Muscle of leg (tissue), 11 donors: ENCODE data around the gene PLAAT4. TPM values are rescaled to one million over a fixed set of nuclear protein-coding genes. Genes with fewer than 3 reads are reported as not detected.
"Not testable (repeated sequence)": the region's sequence is repeated elsewhere in the genome, so short reads cannot be mapped to it uniquely, and the experiment has no call there.

Source experiments
- DNase-seq: peaks from one replicate; pipeline ENCODE4 v3.0.0; 2013
- H3K27ac ChIP-seq: one replicate; pipeline ENCODE4 v1.5.1; 2013; ENCODE audit warnings: mild to moderate bottlenecking, low read length, control low read depth
- H3K27me3 ChIP-seq: one replicate; pipeline ENCODE4 v1.6.1; 2013; ENCODE audit warnings: low read length; ENCODE audit not compliant: control insufficient read depth, insufficient read depth
- H3K36me3 ChIP-seq: one replicate; pipeline ENCODE4 v1.6.1; 2013; ENCODE audit warnings: low read length; ENCODE audit not compliant: control insufficient read depth, insufficient read depth
- H3K4me1 ChIP-seq: one replicate; pipeline ENCODE4 v1.6.1; 2013; ENCODE audit warnings: low read length; ENCODE audit not compliant: control insufficient read depth, insufficient read depth
- H3K4me3 ChIP-seq: one replicate; pipeline ENCODE4 v1.5.1; 2013; ENCODE audit warnings: low read length, control low read depth
- H3K9me3 ChIP-seq: replicated peaks from 2 replicates; pipeline ENCODE4 v1.6.1; 2013; ENCODE audit warnings: low read depth, low read length; ENCODE audit not compliant: control insufficient read depth
- WGBS: methylation state at CpG from one replicate; pipeline ENCODE4 v1.1.5; 2013; ENCODE audit warnings: missing lambda C conversion rate; ENCODE audit not compliant: insufficient coverage; 5-methylcytosine and 5-hydroxymethylcytosine counted together
- polyA plus RNA-seq, 8 donors: library from polyadenylated mRNA; unstranded; fragments of 120-200 nt; gene quantifications; one replicate each; pipeline versions ENCODE4 v1.2.1 to v1.2.3, GENCODE V29; 2013; ENCODE audit warnings: inconsistent platforms in 1 of 8, low replicate concordance in 1 of 8; ENCODE audit not compliant: insufficient read length in 8 of 8, insufficient read depth in 1 of 8
- total RNA-seq: library from RNA; stranded (reverse); fragments of 120-200 nt; gene quantifications from one replicate; pipeline ENCODE4 v1.2.4, GENCODE V29; 2013

PLAAT4 gene
- total and polyA plus RNA-seq, 9 donors, result 2.0 to 5.9 (median 3.8) TPM

DNA sequence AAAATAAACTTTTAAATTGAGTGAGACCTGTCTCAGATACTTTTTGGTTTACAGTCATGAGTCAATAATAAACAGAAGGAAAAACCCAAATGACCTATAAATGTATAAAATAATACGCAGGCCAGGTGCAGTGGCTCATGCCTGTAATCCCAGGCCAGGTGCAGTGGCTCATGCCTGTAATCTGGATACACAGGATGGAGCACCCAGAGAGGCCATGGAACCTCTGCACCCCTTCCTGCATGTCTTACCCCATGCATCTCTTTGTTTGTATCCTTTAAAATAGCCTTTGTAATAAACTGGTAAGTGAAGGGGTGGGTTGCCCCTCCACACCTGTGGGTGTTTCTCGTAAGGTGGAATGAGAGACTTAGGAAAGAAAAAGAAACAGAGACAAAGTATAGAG is 8.9 kb upstream of the PLAAT4 start:
- Histone ChIP-seq H3K27me3 (peaks cover 2% of the 10 kb centered on the region), H3K36me3 (no peaks in the 10 kb centered on the region), H3K27ac (no peak overlapping the region), H3K4me1 (no peaks in the 10 kb centered on the region), H3K4me3 (no peak overlapping the region), H3K9me3 (no peaks in the 10 kb centered on the region)
- DNase-seq, result no peak
- 60% methylated on average over 1 of the region's 2 CpGs for WGBS

DNA sequence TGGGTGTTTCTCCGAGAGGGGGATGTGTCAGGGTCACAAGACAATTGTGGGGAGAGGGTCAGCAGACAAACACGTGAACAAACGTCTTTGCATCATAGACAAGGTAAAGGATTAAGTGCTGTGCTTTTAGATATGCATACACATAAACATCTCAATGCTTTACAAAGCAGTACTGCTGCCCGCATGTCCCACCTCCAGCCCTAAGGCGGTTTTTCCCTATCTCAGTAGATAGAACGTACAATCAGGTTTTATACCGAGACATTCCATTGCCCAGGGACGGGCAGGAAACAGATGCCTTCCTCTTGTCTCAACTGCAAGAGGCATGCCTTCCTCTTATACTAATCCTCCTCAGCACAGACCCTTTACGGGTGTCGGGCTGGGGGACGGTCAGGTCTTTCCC is 8.5 kb upstream of the PLAAT4 start:
- H3K4me1 ChIP-seq, H3K36me3 ChIP-seq, DNase-seq, H3K27ac ChIP-seq, H3K9me3 ChIP-seq, H3K27me3 ChIP-seq, H3K4me3 ChIP-seq: not testable (repeated sequence)
- WGBS, result 7% methylated on average over 2 of the region's 11 CpGs

DNA sequence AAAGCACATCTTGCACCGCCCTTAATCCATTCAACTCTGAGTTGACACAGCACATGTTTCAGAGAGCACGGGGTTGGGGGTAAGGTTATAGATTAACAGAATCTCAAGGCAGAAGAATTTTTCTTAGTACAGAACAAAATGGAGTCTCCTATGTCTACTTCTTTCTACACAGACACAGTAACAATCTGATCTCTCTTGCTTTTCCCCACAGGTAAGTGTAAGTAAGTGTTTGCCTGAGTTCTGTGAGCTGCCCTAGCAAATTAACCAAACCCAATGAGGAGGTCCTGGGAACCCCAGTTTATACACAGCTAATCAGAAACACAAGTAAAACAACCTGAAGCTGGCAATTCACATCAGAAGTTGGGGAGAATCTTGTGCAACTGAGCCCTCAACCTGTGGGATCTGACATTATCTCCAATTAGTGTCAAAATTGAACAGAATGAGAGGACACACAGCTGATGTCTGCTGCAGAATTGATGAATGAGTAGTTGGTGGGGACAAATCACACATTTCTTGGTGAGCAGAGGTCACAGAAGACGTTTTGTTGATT is 7.8 kb upstream of the PLAAT4 start:
- not testable (repeated sequence) for H3K27me3 ChIP-seq, H3K9me3 ChIP-seq, DNase-seq, H3K36me3 ChIP-seq, H3K4me1 ChIP-seq, H3K27ac ChIP-seq, H3K4me3 ChIP-seq
- WGBS, result 36% methylated on average over 1 of the region's 3 CpGs

DNA sequence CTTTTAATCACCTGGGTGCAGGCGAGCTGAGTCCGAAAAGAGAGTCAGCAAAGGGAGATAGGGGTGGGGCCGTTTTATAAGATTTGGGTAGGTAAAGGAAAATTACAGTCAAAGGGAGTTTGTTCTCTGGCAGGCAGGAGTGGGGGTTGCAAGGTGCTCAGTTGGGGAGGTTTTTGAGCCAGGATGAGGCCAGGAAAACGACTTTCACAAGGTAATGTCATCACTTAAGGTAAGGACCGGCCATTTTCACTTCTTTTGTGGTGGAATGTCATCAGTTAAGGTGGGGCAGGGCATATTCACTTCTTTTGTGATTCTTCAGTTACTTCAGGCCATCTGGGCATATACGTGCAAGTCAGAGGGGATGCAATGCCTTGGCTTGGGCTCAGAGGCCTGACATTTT is 7.2 kb upstream of the PLAAT4 start:
- not testable (repeated sequence) for DNase-seq
- 59% methylated on average over 3 of the region's 6 CpGs for WGBS

DNA sequence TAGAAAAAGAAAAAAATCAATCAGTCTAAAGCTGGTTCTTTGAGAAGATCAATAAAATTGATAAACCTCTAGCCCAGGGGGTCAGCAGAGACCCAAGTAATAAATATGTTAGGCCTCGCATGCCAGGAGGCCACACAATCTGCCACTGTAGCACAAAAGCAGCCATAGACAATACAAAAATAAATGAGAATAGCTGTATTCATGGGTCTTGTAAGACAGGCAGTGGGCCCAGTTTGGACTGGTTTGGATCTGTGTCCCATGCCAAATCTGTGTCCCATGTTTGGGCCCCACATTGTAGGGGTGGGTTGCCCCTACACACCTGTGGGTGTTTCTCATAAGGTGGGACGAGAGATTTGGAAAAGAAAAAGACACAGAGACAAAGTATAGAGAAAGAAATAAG is 6.6 kb upstream of the PLAAT4 start:
- Histone ChIP-seq H3K9me3 (no peaks in the 10 kb centered on the region), H3K4me3 (no peak overlapping the region), H3K27me3 (no peaks in the 10 kb centered on the region), H3K36me3 (no peaks in the 10 kb centered on the region), H3K27ac (no peak overlapping the region), H3K4me1 (no peaks in the 10 kb centered on the region)
- 80% methylated on average over 1 of the region's 2 CpGs for WGBS
- DNase-seq, result no peak

More for the DNA sequence above, 7.2 kb upstream of the PLAAT4 start:
- H3K4me1 ChIP-seq, H3K4me3 ChIP-seq, H3K36me3 ChIP-seq, H3K27me3 ChIP-seq, H3K9me3 ChIP-seq, H3K27ac ChIP-seq: not testable (repeated sequence)

DNA sequence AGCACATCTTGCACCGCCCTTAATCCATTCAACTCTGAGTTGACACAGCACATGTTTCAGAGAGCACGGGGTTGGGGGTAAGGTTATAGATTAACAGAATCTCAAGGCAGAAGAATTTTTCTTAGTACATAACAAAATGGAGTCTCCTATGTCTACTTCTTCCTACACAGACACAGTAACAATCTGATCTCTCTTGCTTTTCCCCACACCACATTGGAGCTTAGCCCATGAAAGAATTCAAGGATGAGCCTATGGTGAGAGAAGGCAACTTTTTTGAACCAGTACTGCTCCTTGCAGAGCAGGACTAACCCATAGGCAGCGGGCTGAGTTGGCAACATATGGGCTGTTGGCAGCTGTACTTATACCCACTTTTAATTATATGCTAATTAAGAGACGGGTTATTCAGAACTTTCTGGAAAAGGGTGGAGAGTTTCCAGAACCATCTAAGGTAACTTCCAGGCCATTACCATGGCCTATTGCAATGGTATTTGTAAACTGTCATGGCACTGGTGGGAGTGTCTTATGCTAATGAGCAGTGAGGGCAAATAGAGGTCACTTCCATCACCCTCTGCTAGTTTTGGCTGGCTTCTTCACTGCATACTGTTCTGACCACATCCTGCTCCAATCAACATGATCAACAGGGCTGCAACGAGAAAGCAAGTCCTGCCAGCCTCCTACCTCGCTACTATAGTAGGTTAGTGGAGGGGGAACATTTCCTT is 5.4 kb upstream of the PLAAT4 start:
- H3K27me3 ChIP-seq, H3K36me3 ChIP-seq, H3K27ac ChIP-seq, H3K4me1 ChIP-seq, H3K9me3 ChIP-seq, H3K4me3 ChIP-seq: not testable (repeated sequence)
- peak; percentile 20 for DNase-seq
- WGBS, result no CpG with 5 or more reads among the region's 6 CpGs

DNA sequence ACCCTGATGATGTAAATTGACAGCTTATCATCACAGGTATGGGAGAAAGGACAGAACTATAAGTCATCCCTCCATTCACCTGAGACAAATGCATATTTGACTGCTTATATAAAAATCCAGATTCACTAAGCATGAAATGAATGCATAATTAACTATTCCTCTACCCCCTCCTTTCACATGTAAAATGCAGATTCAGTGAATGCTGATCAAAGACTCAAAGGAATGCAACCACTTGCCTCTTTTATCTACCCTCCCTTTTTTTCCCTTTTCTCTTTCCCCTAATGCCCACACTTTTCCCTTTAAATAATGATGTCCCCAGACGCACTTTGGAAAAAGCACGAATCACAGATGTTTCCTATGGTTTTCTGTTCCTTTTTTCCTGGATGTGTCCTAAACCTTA is 4.5 kb upstream of the PLAAT4 start:
- Histone ChIP-seq H3K36me3 (no peaks in the 10 kb centered on the region), H3K27me3 (no peaks in the 10 kb centered on the region), H3K4me3 (no peak overlapping the region), H3K4me1 (peaks cover 11% of the 10 kb centered on the region), H3K27ac (no peak overlapping the region), H3K9me3 (no peaks in the 10 kb centered on the region)
- no peak for DNase-seq
- 50% methylated on average over 2 of the region's 2 CpGs for WGBS

DNA sequence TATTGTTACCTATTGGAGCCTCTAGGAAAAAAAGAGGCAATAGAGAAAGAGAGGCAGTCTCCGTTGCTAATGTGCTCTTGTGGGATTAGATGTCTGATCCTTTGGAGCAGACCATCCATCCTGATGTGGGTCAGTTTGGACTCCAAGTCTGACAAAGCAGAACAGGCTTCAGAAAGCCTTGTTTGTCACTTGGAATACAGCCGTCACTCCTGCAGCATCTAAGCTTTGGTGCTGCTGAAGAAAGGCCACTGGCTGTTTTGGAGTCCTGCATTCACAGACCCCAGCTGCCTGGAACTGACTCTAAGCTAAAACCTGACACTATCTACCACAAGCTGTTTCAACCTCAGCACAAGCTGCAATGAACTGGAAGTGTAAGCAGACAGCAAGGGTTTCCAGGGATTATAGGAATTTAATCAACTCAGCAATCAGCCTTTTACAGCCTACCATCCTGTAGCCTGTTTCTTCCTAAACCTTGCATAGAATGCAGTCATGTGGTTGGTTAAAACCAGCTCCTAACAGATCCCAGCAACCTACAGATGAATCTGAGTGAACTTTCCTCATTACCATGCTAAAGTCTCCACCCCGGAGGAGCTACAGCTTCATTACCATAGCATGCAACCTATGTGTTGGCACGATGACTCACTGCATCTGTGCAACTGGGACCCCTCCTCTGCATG is 3.7 kb upstream of the PLAAT4 start:
- Histone ChIP-seq H3K4me1 (peaks cover 19% of the 10 kb centered on the region), H3K27ac (no peak overlapping the region), H3K36me3 (no peaks in the 10 kb centered on the region), H3K4me3 (no peak overlapping the region), H3K27me3 (no peaks in the 10 kb centered on the region), H3K9me3 (no peaks in the 10 kb centered on the region)
- 46% methylated on average over 3 of the region's 4 CpGs for WGBS
- DNase-seq, result no peak

DNA sequence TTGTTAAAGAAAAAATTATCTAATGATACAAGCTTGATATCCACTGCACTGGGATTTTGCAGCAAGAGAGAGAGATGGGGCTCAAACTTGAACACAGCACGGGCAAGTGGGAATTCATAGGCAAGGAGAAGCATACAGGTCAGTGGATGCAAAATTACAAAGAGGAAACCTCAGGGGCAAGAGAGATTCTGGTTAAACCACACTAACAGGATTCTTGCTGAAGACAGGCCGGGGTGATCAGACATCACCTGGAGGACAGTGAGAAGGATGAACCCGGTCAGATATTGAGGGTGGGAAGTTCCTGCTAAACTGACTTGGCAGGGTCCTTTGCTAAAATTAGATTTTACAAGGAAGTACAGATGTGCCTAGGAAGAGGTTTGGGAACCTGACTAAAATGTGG is 2.5 kb upstream of the PLAAT4 start:
- H3K4me1 ChIP-seq, result peaks cover 23% of the 10 kb centered on the region
- no peak for DNase-seq
- H3K27ac ChIP-seq, result no peak overlapping the region
- H3K4me3 ChIP-seq, result no peak overlapping the region
- WGBS, result 88% methylated on average over 3 of the region's 3 CpGs
- H3K36me3 ChIP-seq, result no peaks in the 10 kb centered on the region
- H3K9me3 ChIP-seq, result no peaks in the 10 kb centered on the region
- no peaks in the 10 kb centered on the region for H3K27me3 ChIP-seq

DNA sequence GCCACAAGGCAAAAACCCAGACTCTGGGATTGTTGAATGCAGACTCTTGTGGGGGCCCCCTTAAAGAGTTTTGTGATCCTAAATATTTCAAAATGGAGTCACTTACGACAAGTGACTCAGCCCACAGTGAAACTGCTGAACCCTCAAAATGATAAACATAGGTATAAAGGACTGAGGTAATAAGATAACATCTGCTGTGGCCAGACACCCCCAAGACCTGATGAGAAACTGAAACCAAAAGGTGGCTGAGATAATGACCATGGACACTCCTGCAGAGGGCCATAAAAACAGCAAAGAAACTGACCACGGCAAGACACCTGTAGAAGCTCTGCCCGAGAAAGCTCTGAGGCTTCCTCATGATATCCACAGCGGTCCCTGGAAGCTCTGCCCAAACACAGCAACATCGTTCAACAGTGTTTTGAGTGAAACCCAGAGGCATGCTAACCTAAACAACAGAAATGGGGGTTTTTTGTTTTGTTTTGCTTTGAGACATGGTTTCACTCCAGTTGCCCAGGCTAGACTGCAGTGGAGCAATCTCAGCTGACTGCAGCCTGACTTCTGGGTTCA is 1.6 kb upstream of the PLAAT4 start:
- WGBS, result 59% methylated on average over 3 of the region's 5 CpGs
- no peak for DNase-seq
- Histone ChIP-seq H3K4me1 (peaks cover 23% of the 10 kb centered on the region), H3K9me3 (no peaks in the 10 kb centered on the region), H3K4me3 (no peak overlapping the region), H3K36me3 (no peaks in the 10 kb centered on the region), H3K27me3 (no peaks in the 10 kb centered on the region), H3K27ac (no peak overlapping the region)
